Measurements from ENCODE around the gene PRKAG3.
"Not testable (repeated sequence)": the region's sequence is repeated elsewhere in the genome, so short reads cannot be mapped to it uniquely, and the experiment has no call there.

The PRKAG3 gene

GRCh38 chr2:218780046-218780445 lies 51.6 kb downstream of the PRKAG3 start:
- DNase-seq = no peak

GRCh38 chr2:218777276-218777990 lies 54.2 kb downstream of the PRKAG3 start:
- DNase-seq = no peak

GRCh38 chr2:218776488-218776887 lies 55.1 kb downstream of the PRKAG3 start:
- DNase-seq = no peak

- DNase-seq = no peak
Measured at GRCh38 chr2:218773881-218774280, 57.7 kb downstream of the PRKAG3 start.

- not testable (repeated sequence) for DNase-seq
Measured at GRCh38 chr2:218772759-218773158, 58.8 kb downstream of the PRKAG3 start.
